PC-9 (cell line): ENCODE results near the gene CELF1.

Source experiments
- CTCF ChIP-seq: fragments of 200-600 bp; sonication (generic); conservative IDR thresholded peaks from 2 replicates; pipeline ENCODE4 v1.6.1; 2017; ENCODE audit warnings: mixed run types, antibody characterized with exemption, mild to moderate bottlenecking, moderate library complexity
- EZH2 ChIP-seq: fragments of 200-600 bp; sonication (generic); IDR thresholded peaks from 2 replicates; pipeline ENCODE4 v1.8.0; 2017; ENCODE audit warnings: antibody characterized with exemption, low read depth

- TF ChIP-seq CTCF (no peak), EZH2 (no peak)
Measured at GRCh38 chr11:47426062-47426956, 126.6 kb downstream of the CELF1 start, which contains the start of gene PSMC3.
